ENCODE measurements around the gene ITIH2. TPM values are rescaled to one million over a fixed set of nuclear protein-coding genes. Genes with fewer than 3 reads are reported as not detected.
A peak's percentile ranks its signal among the peaks of the same experiment; 100 is the strongest.

ITIH2 gene
- total and polyA plus RNA-seq, 2 experiments from 2014 or later = 70.2 to 181 TPM

DNA sequence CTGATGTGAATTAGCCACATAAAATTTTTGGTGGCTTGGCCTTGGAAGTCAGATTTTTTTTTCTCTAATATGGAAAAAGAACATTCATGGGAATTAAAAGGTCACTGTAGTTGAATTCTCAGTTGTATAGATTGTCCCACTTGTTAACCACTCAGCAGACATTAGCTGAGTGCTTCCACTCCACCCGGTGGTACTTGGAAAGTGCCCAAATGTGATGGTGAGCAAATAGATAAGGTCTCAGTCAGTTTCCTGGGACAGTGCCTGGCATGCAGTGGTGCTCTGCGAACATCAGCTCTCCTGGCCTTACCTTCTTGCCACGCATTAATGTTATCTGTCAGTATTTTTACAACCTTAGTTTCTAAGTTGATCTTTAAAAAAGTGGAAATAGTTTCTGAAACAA is 86.3 kb downstream of the ITIH2 start:
- 45% methylated on average over 3 of the region's 3 CpGs for WGBS (ENCODE audit: low lambda C conversion rate, missing lambda C conversion rate)
- H3K9me3 ChIP-seq (ENCODE audit: low read depth) = no peaks in the 10 kb centered on the region
- peak overlapping the region; percentile 91 for H3K4me3 ChIP-seq
- H3K9me2 ChIP-seq (replicated peaks; ENCODE audit: insufficient read depth) = no peaks in the 10 kb centered on the region
- no peak for TF ChIP-seq EZH2phosphoT487 (IDR thresholded peaks at IDR 0.05; ENCODE audit: low read depth, severe bottlenecking, unreplicated experiment)
- TF ChIP-seq, protein P1, sequence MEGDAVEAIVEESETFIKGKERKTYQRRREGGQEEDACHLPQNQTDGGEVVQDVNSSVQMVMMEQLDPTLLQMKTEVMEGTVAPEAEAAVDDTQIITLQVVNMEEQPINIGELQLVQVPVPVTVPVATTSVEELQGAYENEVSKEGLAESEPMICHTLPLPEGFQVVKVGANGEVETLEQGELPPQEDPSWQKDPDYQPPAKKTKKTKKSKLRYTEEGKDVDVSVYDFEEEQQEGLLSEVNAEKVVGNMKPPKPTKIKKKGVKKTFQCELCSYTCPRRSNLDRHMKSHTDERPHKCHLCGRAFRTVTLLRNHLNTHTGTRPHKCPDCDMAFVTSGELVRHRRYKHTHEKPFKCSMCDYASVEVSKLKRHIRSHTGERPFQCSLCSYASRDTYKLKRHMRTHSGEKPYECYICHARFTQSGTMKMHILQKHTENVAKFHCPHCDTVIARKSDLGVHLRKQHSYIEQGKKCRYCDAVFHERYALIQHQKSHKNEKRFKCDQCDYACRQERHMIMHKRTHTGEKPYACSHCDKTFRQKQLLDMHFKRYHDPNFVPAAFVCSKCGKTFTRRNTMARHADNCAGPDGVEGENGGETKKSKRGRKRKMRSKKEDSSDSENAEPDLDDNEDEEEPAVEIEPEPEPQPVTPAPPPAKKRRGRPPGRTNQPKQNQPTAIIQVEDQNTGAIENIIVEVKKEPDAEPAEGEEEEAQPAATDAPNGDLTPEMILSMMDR (IDR thresholded peaks at IDR 0.05; ENCODE audit: poor library complexity) = no peak
- H3K27ac ChIP-seq = peak overlapping the region; percentile 76
- no peaks in the 10 kb centered on the region for H3K27me3 ChIP-seq
- no peaks in the 10 kb centered on the region for H3K36me3 ChIP-seq (replicated peaks; ENCODE audit: insufficient read depth, low read depth)
- peak overlapping the region; percentile 92 for H3K4me2 ChIP-seq
- peaks cover 52% of the 10 kb centered on the region for H4K20me1 ChIP-seq (ENCODE audit: insufficient read depth, poor library complexity, severe bottlenecking)
- H2AFZ ChIP-seq = no peak overlapping the region
- H3K4me1 ChIP-seq (ENCODE audit: insufficient read depth) = peaks cover 23% of the 10 kb centered on the region
- DNase-seq (ENCODE audit: low spot score) = no peak
- H3K79me2 ChIP-seq = peaks cover 97% of the 10 kb centered on the region

DNA sequence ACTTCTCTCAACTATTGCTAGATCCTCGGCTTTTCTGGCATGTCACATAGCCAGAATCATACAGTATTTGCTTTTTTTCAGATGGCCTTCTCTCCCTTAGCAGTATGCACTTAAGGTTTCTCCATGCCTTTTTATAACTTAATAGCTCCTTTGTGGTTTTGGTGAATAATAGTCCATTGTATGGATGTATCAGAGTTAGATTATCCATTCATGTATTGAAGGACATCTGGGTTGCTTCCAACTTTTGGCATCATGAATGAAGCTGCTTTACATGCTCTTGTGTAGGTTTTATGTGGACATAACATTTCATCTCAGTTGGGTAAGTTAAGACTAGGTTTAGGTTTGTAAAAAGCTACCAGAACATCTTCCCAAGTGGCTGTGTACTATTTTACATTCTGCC is 89.4 kb downstream of the ITIH2 start:
- H3K9me2 ChIP-seq (replicated peaks; ENCODE audit: insufficient read depth) = no peaks in the 10 kb centered on the region
- no peak overlapping the region for H2AFZ ChIP-seq
- no peak overlapping the region for H3K27ac ChIP-seq
- H3K4me3 ChIP-seq = no peak overlapping the region
- H3K79me2 ChIP-seq = peaks cover 93% of the 10 kb centered on the region
- no peaks in the 10 kb centered on the region for H3K36me3 ChIP-seq (replicated peaks; ENCODE audit: insufficient read depth, low read depth)
- TF ChIP-seq EZH2phosphoT487 (IDR thresholded peaks at IDR 0.05; ENCODE audit: low read depth, severe bottlenecking, unreplicated experiment) (no peak), EZH2 (IDR thresholded peaks at IDR 0.05; ENCODE audit: borderline replicate concordance) (no peak)
- TF ChIP-seq, protein P1 (IDR thresholded peaks at IDR 0.05; ENCODE audit: poor library complexity) = no peak
- H4K20me1 ChIP-seq (ENCODE audit: insufficient read depth, poor library complexity, severe bottlenecking) = peaks cover 68% of the 10 kb centered on the region
- H3K9me3 ChIP-seq (ENCODE audit: low read depth) = no peaks in the 10 kb centered on the region
- WGBS (ENCODE audit: low lambda C conversion rate, missing lambda C conversion rate) = 92% methylated on average over 1 of the region's 1 CpG
- H3K4me2 ChIP-seq = no peak overlapping the region
- H3K27me3 ChIP-seq = no peaks in the 10 kb centered on the region
- no peak for DNase-seq (ENCODE audit: low spot score)
- peaks cover 16% of the 10 kb centered on the region for H3K4me1 ChIP-seq (ENCODE audit: insufficient read depth)

DNA sequence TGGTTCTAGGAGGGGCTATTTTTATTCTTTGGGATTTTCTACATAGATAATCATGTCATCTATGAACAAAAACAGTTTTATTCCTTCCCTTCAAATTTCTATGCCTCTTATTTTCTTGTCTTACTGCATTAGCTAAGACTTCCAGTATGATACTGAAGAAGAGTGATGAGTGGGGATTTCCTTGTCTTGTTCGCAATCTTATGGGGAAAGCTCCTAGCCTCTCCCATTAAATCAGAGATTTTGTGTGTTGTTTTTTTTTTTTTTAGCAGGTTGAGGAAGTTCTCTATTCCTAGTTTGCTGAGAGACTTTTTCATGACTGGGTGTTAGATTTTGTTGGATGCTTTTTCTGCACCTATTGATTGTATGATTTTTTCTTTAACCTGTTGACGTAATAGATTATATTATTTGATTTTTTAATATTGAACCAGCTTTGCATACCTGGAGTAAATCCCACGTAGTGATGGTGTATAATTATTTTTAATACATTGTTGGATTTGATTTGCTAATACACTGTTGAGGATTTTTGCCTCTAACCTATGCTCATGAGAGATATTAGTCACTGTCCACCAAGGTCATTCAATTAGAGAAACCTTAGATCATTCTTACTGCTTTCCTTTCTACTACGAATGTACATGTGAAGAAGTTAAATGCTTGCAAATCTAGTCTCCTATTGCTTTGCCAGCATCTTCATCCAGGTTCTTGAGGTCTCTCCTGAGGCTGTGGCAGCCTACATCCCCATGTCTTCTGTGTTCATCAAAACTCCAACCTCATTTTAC is 91.3 kb downstream of the ITIH2 start:
- Histone ChIP-seq H3K9me2 (replicated peaks; ENCODE audit: insufficient read depth) (no peaks in the 10 kb centered on the region), H2AFZ (no peak overlapping the region), H3K4me3 (no peak overlapping the region), H3K9me3 (ENCODE audit: low read depth) (no peaks in the 10 kb centered on the region), H3K27me3 (no peaks in the 10 kb centered on the region), H3K36me3 (replicated peaks; ENCODE audit: insufficient read depth, low read depth) (no peaks in the 10 kb centered on the region), H3K4me2 (no peak overlapping the region), H4K20me1 (ENCODE audit: insufficient read depth, poor library complexity, severe bottlenecking) (peaks cover 64% of the 10 kb centered on the region), H3K4me1 (ENCODE audit: insufficient read depth) (peaks cover 13% of the 10 kb centered on the region), H3K79me2 (peaks cover 91% of the 10 kb centered on the region), H3K27ac (no peak overlapping the region)
- TF ChIP-seq EZH2 (IDR thresholded peaks at IDR 0.05; ENCODE audit: borderline replicate concordance) (no peak), EZH2phosphoT487 (IDR thresholded peaks at IDR 0.05; ENCODE audit: low read depth, severe bottlenecking, unreplicated experiment) (no peak)
- TF ChIP-seq, protein P1 (IDR thresholded peaks at IDR 0.05; ENCODE audit: poor library complexity) = no peak
- no peak for DNase-seq (ENCODE audit: low spot score)
- 87% methylated on average over 4 of the region's 4 CpGs for WGBS (ENCODE audit: low lambda C conversion rate, missing lambda C conversion rate)

Data from hepatocyte (in vitro differentiated cells).